ENCODE measurements around the gene DYSF. TPM values are rescaled to one million over a fixed set of nuclear protein-coding genes. Genes with fewer than 3 reads are reported as not detected.
A peak's percentile ranks its signal among the peaks of the same experiment; 100 is the strongest.

Gene DYSF
- total and polyA plus RNA-seq, 2 donors (not counting 3 experiments of a cell fraction or from before 2014, with no cell fraction given), result 50.9 to 152 TPM

- DNase-seq (ENCODE audit: low read depth, low spot score) (no peak), FAIRE-seq (peak; percentile 71)
- Histone ChIP-seq H3K4me2 (ENCODE audit: insufficient read depth, low read length) (peak overlapping the region; percentile 98), H3K9me1 (replicated peaks; ENCODE audit: control insufficient read depth, extremely low read depth, insufficient read depth, low read length) (no peaks in the 10 kb centered on the region), H3K9ac (replicated peaks; ENCODE audit: extremely low read depth, insufficient read depth, low read length) (no peak overlapping the region), H3K4me3 (replicated peaks in 1 of 3; ENCODE audit: insufficient read depth in 1 of 3, low read depth in 1 of 3, low read length in 3 of 3) (peak overlapping the region in 2 of 3 experiments; percentile 8 to 83), H3K9me3 (replicated peaks; ENCODE audit: control insufficient read depth, insufficient read depth, low read length) (no peaks in the 10 kb centered on the region), H2AFZ (ENCODE audit: low read depth, low read length) (no peak overlapping the region), H3K27me3 (ENCODE audit: control insufficient read depth in 2 of 2, insufficient read depth in 2 of 2, low read length in 2 of 2) (no peaks in the 10 kb centered on the region), H3K36me3 (ENCODE audit: control insufficient read depth in 2 of 2, extremely low read depth in 1 of 2, insufficient read depth in 2 of 2, low read length in 2 of 2) (peaks cover 0 to 5% of the 10 kb centered on the region in 2 experiments), H3K79me2 (ENCODE audit: control insufficient read depth, insufficient read depth, low read length) (peaks cover 6% of the 10 kb centered on the region), H3K4me1 (ENCODE audit: control insufficient read depth, extremely low read depth, insufficient read depth, low read length) (peaks cover 31% of the 10 kb centered on the region), H4K20me1 (replicated peaks; ENCODE audit: control insufficient read depth, extremely low read depth, insufficient read depth, low read length) (no peaks in the 10 kb centered on the region), H3K27ac (ENCODE audit: insufficient read depth, low read depth, low read length) (no peak overlapping the region)
- ChIA-PET CTCF (interaction anchor here (0.6 to 19.5 kb wide), 10 partner anchors 8 to 169 kb away, joined by 3 to 670 read pairs (median 4); partner anchors contain the start of gene ZNF638), POLR2A (interaction anchor here (1.2 to 1.3 kb wide), 2 partner anchors 14 to 36 kb away, joined by 3 to 6 read pairs; no protein-coding TSS in a partner anchor)
- dilution Hi-C loops (cut with MboI; ENCODE audit: extremely low pct_ligation_motif_present, low sequenced_read_pairs), result no loop called here
- no peak for TF ChIP-seq CTCF (IDR thresholded peaks at IDR 0.05; ENCODE audit: extremely low read depth in 1 of 2, insufficient read depth in 1 of 2, low read depth in 1 of 2, low read length in 2 of 2)
- TF ChIP-seq FOS (IDR thresholded peaks at IDR 0.05; ENCODE audit: borderline replicate concordance, insufficient read depth, low read length), result no peak
- TF ChIP-seq POLR2A (IDR thresholded peaks at IDR 0.05; ENCODE audit: low read depth, low read length), result no peak
- no peak for TF ChIP-seq POLR2AphosphoS5 (IDR thresholded peaks at IDR 0.05; ENCODE audit: insufficient read depth, low read depth, low read length)
- no peak for TF ChIP-seq GATA2 (IDR thresholded peaks at IDR 0.05; ENCODE audit: insufficient read depth, insufficient read length, low read depth, low read length)
- TF ChIP-seq JUN (IDR thresholded peaks at IDR 0.05; ENCODE audit: borderline replicate concordance, insufficient read depth, insufficient read length, low read depth), result no peak
- no peak for TF ChIP-seq MAX (IDR thresholded peaks at IDR 0.05; ENCODE audit: insufficient read depth, insufficient read length)
- TF ChIP-seq MYC (IDR thresholded peaks at IDR 0.05; ENCODE audit: low read depth, low read length), result no peak
- no peak for TF ChIP-seq EZH2 (IDR thresholded peaks at IDR 0.05; ENCODE audit: borderline replicate concordance, low read depth, low read length, severe bottlenecking)
- no TSS peak for BruUV-seq (replicated peaks)
- intact Hi-C loops (cut with micrococcal nuclease), result no loop called here
These were observed 15.1 kb downstream of the DYSF start for GRCh38 chr2:71468279-71469015.

All from endothelial cell of umbilical vein (primary cell).